HEK293 (cell line): ENCODE results near the gene OAF.

Experiments used
- CTCF ChIA-PET: fragments of 350-600 bp; formaldehyde crosslinking; extraction: SDS; loops from one replicate; lab custom pipeline; 2021; ENCODE audit warnings: antibody characterized with exemption; lab: Yijun Ruan, JAX
- POLR2A ChIA-PET: fragments of 300-600 bp; formaldehyde crosslinking; extraction: SDS; loops from one replicate; lab custom pipeline; 2020; ENCODE audit warnings: antibody characterized with exemption, inconsistent platforms; lab: Yijun Ruan, JAX
- H3K27ac ChIP-seq: fragments of 200-500 bp; sonication (Bioruptor generic); 2 replicates; pipeline ENCODE4 v1.5.1; 2014; ENCODE audit warnings: low read depth, low read length, control low read depth, inconsistent platforms; ENCODE audit errors: extremely low read depth
- H3K36me3 ChIP-seq, 2 experiments: fragments of 200-500 bp in 1 of 2; sonication (Bioruptor generic) in 1 of 2; 1 replicate in 1 of 2; 2 replicates in 1 of 2; pipeline ENCODE4 v1.5.1; 2014 to 2017; ENCODE audit warnings: inconsistent platforms in 2 of 2, low read length in 2 of 2; ENCODE audit not compliant: control insufficient read depth in 2 of 2, insufficient read depth in 1 of 2
- H3K4me1 ChIP-seq: fragments of 200-500 bp; sonication (Bioruptor generic); 2 replicates; pipeline ENCODE4 v1.5.1; 2014; ENCODE audit warnings: mild to moderate bottlenecking, low read length, inconsistent platforms; ENCODE audit not compliant: control insufficient read depth, insufficient read depth
- H3K4me3 ChIP-seq: 2 replicates; pipeline ENCODE4 v1.5.1; 2011; ENCODE audit warnings: low read depth, mild to moderate bottlenecking, control low read depth, low read length, moderate library complexity
- H3K9me3 ChIP-seq: fragments of 200-500 bp; sonication (Bioruptor generic); 2 replicates; pipeline ENCODE4 v1.5.1; 2014; ENCODE audit warnings: low read depth, low read length, inconsistent platforms; ENCODE audit not compliant: control insufficient read depth, insufficient read depth
- CTCF ChIP-seq: fragments of 450-650 bp; formaldehyde crosslinking; IDR thresholded peaks from 2 replicates; pipeline ENCODE4 v1.5.1; 2016; ENCODE audit warnings: missing biosample characterization, missing genetic modification characterization
- EGR2 ChIP-seq: fragments of 450-650 bp; formaldehyde crosslinking; IDR thresholded peaks from 2 replicates; pipeline ENCODE4 v1.5.1; 2016; ENCODE audit warnings: low read depth, missing biosample characterization, missing genetic modification characterization
- GLI2 ChIP-seq: fragments of 450-650 bp; formaldehyde crosslinking; IDR thresholded peaks from 2 replicates; pipeline ENCODE4; 2017; ENCODE audit warnings: missing biosample characterization, missing genetic modification characterization, low read depth, borderline replicate concordance
- KLF10 ChIP-seq: fragments of 450-650 bp; IDR thresholded peaks from 2 replicates; pipeline ENCODE4 v1.5.1; 2018; ENCODE audit warnings: missing biosample characterization, mild to moderate bottlenecking, missing genetic modification characterization
- KLF7 ChIP-seq: fragments of 450-650 bp; formaldehyde crosslinking; IDR thresholded peaks from 2 replicates; pipeline ENCODE4 v1.5.1; 2016; ENCODE audit warnings: missing biosample characterization, missing genetic modification characterization, borderline replicate concordance
- KLF8 ChIP-seq: fragments of 450-650 bp; formaldehyde crosslinking; IDR thresholded peaks from 2 replicates; pipeline ENCODE4 v1.5.1; 2016; ENCODE audit warnings: missing biosample characterization, missing genetic modification characterization
- OSR2 ChIP-seq: fragments of 450-650 bp; formaldehyde crosslinking; IDR thresholded peaks from 2 replicates; pipeline ENCODE4 v1.5.1; 2016; ENCODE audit warnings: missing biosample characterization, missing genetic modification characterization
- TCF7L2 ChIP-seq: IDR thresholded peaks from 2 replicates; pipeline ENCODE4 v1.6.1; 2011; ENCODE audit warnings: low read depth, mild to moderate bottlenecking, inconsistent platforms, low read length, moderate library complexity, borderline replicate concordance
- ZBTB10 ChIP-seq: fragments of 450-650 bp; formaldehyde crosslinking; IDR thresholded peaks from 2 replicates; pipeline ENCODE4 v1.5.1; 2016; ENCODE audit warnings: missing biosample characterization, missing genetic modification characterization
- ZBTB17 ChIP-seq: fragments of 450-650 bp; formaldehyde crosslinking; IDR thresholded peaks from 2 replicates; pipeline ENCODE4 v1.5.1; 2016; ENCODE audit warnings: missing biosample characterization, missing genetic modification characterization
- ZBTB20 ChIP-seq: fragments of 450-650 bp; formaldehyde crosslinking; IDR thresholded peaks from 2 replicates; pipeline ENCODE4 v1.5.1; 2016; ENCODE audit warnings: missing biosample characterization, missing genetic modification characterization
- ZBTB44 ChIP-seq: fragments of 450-650 bp; IDR thresholded peaks from 2 replicates; pipeline ENCODE4 v1.5.1; 2018; ENCODE audit warnings: missing biosample characterization, mild to moderate bottlenecking, missing genetic modification characterization
- ZFHX2 ChIP-seq: fragments of 450-650 bp; formaldehyde crosslinking; conservative IDR thresholded peaks from 2 replicates; pipeline ENCODE4 v1.5.1; 2016; ENCODE audit warnings: missing biosample characterization, missing genetic modification characterization
- ZNF133 ChIP-seq: fragments of 450-650 bp; formaldehyde crosslinking; IDR thresholded peaks from 2 replicates; pipeline ENCODE4 v1.5.1; 2016; ENCODE audit warnings: missing biosample characterization, missing genetic modification characterization
- ZNF140 ChIP-seq: fragments of 450-650 bp; formaldehyde crosslinking; IDR thresholded peaks from 2 replicates; pipeline ENCODE4 v1.5.1; 2016; ENCODE audit warnings: missing biosample characterization, missing genetic modification characterization
- ZNF146 ChIP-seq: fragments of 450-650 bp; formaldehyde crosslinking; IDR thresholded peaks from 2 replicates; pipeline ENCODE4 v1.5.1; 2016; ENCODE audit warnings: missing biosample characterization, missing genetic modification characterization
- ZNF18 ChIP-seq: fragments of 450-650 bp; formaldehyde crosslinking; IDR thresholded peaks from 2 replicates; pipeline ENCODE4 v1.5.1; 2016; ENCODE audit warnings: missing biosample characterization, missing genetic modification characterization
- ZNF24 ChIP-seq: fragments of 450-650 bp; formaldehyde crosslinking; IDR thresholded peaks from 2 replicates; pipeline ENCODE4 v1.5.1; 2016; ENCODE audit warnings: missing biosample characterization, missing genetic modification characterization
- ZNF350 ChIP-seq: fragments of 450-650 bp; formaldehyde crosslinking; IDR thresholded peaks from 2 replicates; pipeline ENCODE4 v1.5.0; 2017; ENCODE audit warnings: missing biosample characterization, mild to moderate bottlenecking, missing genetic modification characterization
- ZNF510 ChIP-seq: fragments of 450-650 bp; formaldehyde crosslinking; IDR thresholded peaks from 2 replicates; pipeline ENCODE4 v1.5.1; 2018; ENCODE audit warnings: mild to moderate bottlenecking, missing genetic modification characterization, missing biosample characterization; ENCODE audit not compliant: insufficient replicate concordance
- ZNF513 ChIP-seq: fragments of 450-650 bp; IDR thresholded peaks from 2 replicates; pipeline ENCODE4 v1.5.1; 2018; ENCODE audit warnings: missing biosample characterization, missing genetic modification characterization
- ZNF514 ChIP-seq: fragments of 450-650 bp; formaldehyde crosslinking; IDR thresholded peaks from 2 replicates; pipeline ENCODE4 v1.5.1; 2016; ENCODE audit warnings: missing biosample characterization, missing genetic modification characterization
- ZNF626 ChIP-seq: fragments of 450-650 bp; sonication (Bioruptor Pico); formaldehyde crosslinking; IDR thresholded peaks from 2 replicates; pipeline ENCODE4 v1.5.1; 2018; ENCODE audit warnings: missing biosample characterization, missing genetic modification characterization, inconsistent platforms
- ZNF776 ChIP-seq: fragments of 450-650 bp; formaldehyde crosslinking; IDR thresholded peaks from 2 replicates; pipeline ENCODE4 v1.5.0; 2017; ENCODE audit warnings: missing biosample characterization, missing genetic modification characterization, borderline replicate concordance
- ZNF830 ChIP-seq: fragments of 450-650 bp; IDR thresholded peaks from 2 replicates; pipeline ENCODE4 v1.5.0; 2018; ENCODE audit warnings: missing biosample characterization, missing genetic modification characterization, low read depth, mild to moderate bottlenecking, moderate library complexity
- ZSCAN16 ChIP-seq: fragments of 450-650 bp; formaldehyde crosslinking; IDR thresholded peaks from 2 replicates; pipeline ENCODE4 v1.5.1; 2016; ENCODE audit warnings: missing biosample characterization, missing genetic modification characterization
- ZSCAN23 ChIP-seq: fragments of 450-650 bp; formaldehyde crosslinking; IDR thresholded peaks from 2 replicates; pipeline ENCODE4 v1.5.1; 2016; ENCODE audit warnings: missing biosample characterization, missing genetic modification characterization
- ZXDB ChIP-seq: fragments of 450-650 bp; formaldehyde crosslinking; IDR thresholded peaks from 2 replicates; pipeline ENCODE4 v1.5.1; 2016; ENCODE audit warnings: missing biosample characterization, missing genetic modification characterization

Gene OAF

GRCh38 chr11:120182790-120183491 is 27.9 kb upstream of the OAF start (continued):
- TF ChIP-seq ZBTB20 (tag by site-specific recombination) (no peak), ZNF133 (no peak), ZNF350 (tag by site-specific recombination) (no peak), ZNF18 (no peak), GLI2 (tag by site-specific recombination) (no peak), ZNF514 (tag by site-specific recombination) (no peak), ZSCAN23 (tag by site-specific recombination) (no peak), TCF7L2 (no peak), ZFHX2 (0 out of 2 replicates have a peak, but pooled peaks have one; percentile 19), EGR2 (tag by site-specific recombination) (peak; percentile 67; the same call in 1 of the 2 replicates), CTCF (tag by site-specific recombination) (peak; percentile 42), ZNF140 (tag by site-specific recombination) (no peak), ZNF513 (tag by site-specific recombination) (peak; percentile 48; the same call in 1 of the 2 replicates), ZBTB44 (tag by site-specific recombination) (no peak), ZNF510 (no peak), ZXDB (no peak)

GRCh38 chr11:120183701-120184141 is 27.1 kb upstream of the OAF start:
- Histone ChIP-seq H3K9me3 (no peaks in the 10 kb centered on the region), H3K27ac (no peak overlapping the region), H3K4me3 (no peak overlapping the region), H3K36me3 (no peaks in the 10 kb centered on the region), H3K4me1 (no peaks in the 10 kb centered on the region)
- CTCF ChIA-PET, result no interaction called here
- POLR2A ChIA-PET, result no interaction called here
- TF ChIP-seq ZBTB10 (tag by site-specific recombination) (no peak), KLF7 (tag by site-specific recombination) (no peak), ZNF830 (tag by site-specific recombination) (no peak), KLF10 (tag by site-specific recombination) (no peak), ZBTB17 (tag by site-specific recombination) (no peak), ZNF24 (tag by site-specific recombination) (no peak), ZNF776 (tag by site-specific recombination) (no peak), OSR2 (tag by site-specific recombination) (no peak), ZNF626 (tag by site-specific recombination) (no peak), ZNF146 (tag by site-specific recombination) (no peak), ZSCAN16 (tag by site-specific recombination) (no peak), KLF8 (tag by site-specific recombination) (no peak)
